Muscle layer of duodenum (tissue), 2 donors: Measurements from ENCODE around the gene ZNF438.

Experiments used
- H3K27ac ChIP-seq: one replicate; pipeline ENCODE4 v1.7.0; 2013; ENCODE audit warnings: mild to moderate bottlenecking, low read length
- H3K27me3 ChIP-seq: one replicate; pipeline ENCODE4 v1.7.0; 2013; ENCODE audit warnings: low read depth, mild to moderate bottlenecking, control low read depth, low read length
- H3K36me3 ChIP-seq, 2 donors: one replicate each; pipeline ENCODE4 v1.7.0; 2013; ENCODE audit warnings: low read length in 2 of 2, control low read depth in 1 of 2, mild to moderate bottlenecking in 1 of 2; ENCODE audit not compliant: insufficient read depth in 2 of 2, control insufficient read depth in 1 of 2
- H3K4me1 ChIP-seq, 2 donors: one replicate each; pipeline ENCODE4 v1.7.0; 2013; ENCODE audit warnings: low read length in 2 of 2, mild to moderate bottlenecking in 2 of 2, control low read depth in 1 of 2, moderate library complexity in 1 of 2; ENCODE audit not compliant: insufficient read depth in 2 of 2, control insufficient read depth in 1 of 2
- H3K4me3 ChIP-seq, 2 donors: one replicate each; pipeline ENCODE4 v1.7.0; 2013; ENCODE audit warnings: low read length in 2 of 2, low read depth in 1 of 2, mild to moderate bottlenecking in 1 of 2
- H3K9me3 ChIP-seq, 2 donors: one replicate each; pipeline ENCODE4 v1.7.0; 2013; ENCODE audit warnings: low read length in 2 of 2, control low read depth in 1 of 2, mild to moderate bottlenecking in 1 of 2; ENCODE audit not compliant: control insufficient read depth in 1 of 2
- donor health status: healthy.

The ZNF438 gene

GRCh38 chr10:30897547-30897946 lies 134.1 kb downstream of the ZNF438 start:
- Histone ChIP-seq H3K9me3 (no peaks in the 10 kb centered on the region), H3K36me3 (peaks cover 0 to 6% of the 10 kb centered on the region in 2 donors), H3K4me1 (no peaks in the 10 kb centered on the region), H3K27ac (no peak overlapping the region), H3K27me3 (no peaks in the 10 kb centered on the region), H3K4me3 (no peak overlapping the region)

GRCh38 chr10:30897048-30897447 lies 134.6 kb downstream of the ZNF438 start:
- no peak overlapping the region for H3K27ac ChIP-seq
- peaks cover 0 to 6% of the 10 kb centered on the region in 2 donors for H3K36me3 ChIP-seq
- H3K9me3 ChIP-seq, result no peaks in the 10 kb centered on the region
- H3K4me3 ChIP-seq, result no peak overlapping the region
- H3K27me3 ChIP-seq, result no peaks in the 10 kb centered on the region
- H3K4me1 ChIP-seq, result no peaks in the 10 kb centered on the region

- H3K9me3 ChIP-seq, result no peaks in the 10 kb centered on the region
- no peak overlapping the region for H3K27ac ChIP-seq
- no peaks in the 10 kb centered on the region for H3K4me1 ChIP-seq
- no peak overlapping the region for H3K4me3 ChIP-seq
- H3K36me3 ChIP-seq, result no peaks in the 10 kb centered on the region
- H3K27me3 ChIP-seq, result no peaks in the 10 kb centered on the region
These were observed 137.4 kb downstream of the ZNF438 start for GRCh38 chr10:30894221-30894620.

GRCh38 chr10:30893208-30893607 lies 138.5 kb downstream of the ZNF438 start:
- Histone ChIP-seq H3K4me1 (no peaks in the 10 kb centered on the region), H3K9me3 (no peaks in the 10 kb centered on the region), H3K27me3 (no peaks in the 10 kb centered on the region), H3K4me3 (no peak overlapping the region), H3K36me3 (no peaks in the 10 kb centered on the region), H3K27ac (no peak overlapping the region)

- Histone ChIP-seq H3K27ac (no peak overlapping the region), H3K4me1 (no peaks in the 10 kb centered on the region), H3K36me3 (no peaks in the 10 kb centered on the region), H3K4me3 (no peak overlapping the region), H3K27me3 (no peaks in the 10 kb centered on the region), H3K9me3 (no peaks in the 10 kb centered on the region)
These were observed 143.8 kb downstream of the ZNF438 start for GRCh38 chr10:30887839-30888238.

- no peak overlapping the region for H3K4me3 ChIP-seq
- H3K9me3 ChIP-seq, result no peaks in the 10 kb centered on the region
- H3K27me3 ChIP-seq, result no peaks in the 10 kb centered on the region
These were observed 146.2 kb downstream of the ZNF438 start for GRCh38 chr10:30885423-30885822.

GRCh38 chr10:30883751-30884150 lies 147.9 kb downstream of the ZNF438 start:
- Histone ChIP-seq H3K4me1 (no peaks in the 10 kb centered on the region), H3K27ac (no peak overlapping the region), H3K27me3 (no peaks in the 10 kb centered on the region), H3K9me3 (no peaks in the 10 kb centered on the region), H3K36me3 (no peaks in the 10 kb centered on the region), H3K4me3 (no peak overlapping the region)

More at GRCh38 chr10:30885423-30885822, 146.2 kb downstream of the ZNF438 start:
- no peaks in the 10 kb centered on the region for H3K4me1 ChIP-seq
- no peaks in the 10 kb centered on the region for H3K36me3 ChIP-seq
- H3K27ac ChIP-seq, result no peak overlapping the region

- Histone ChIP-seq H3K9me3 (no peaks in the 10 kb centered on the region), H3K27ac (no peak overlapping the region), H3K27me3 (no peaks in the 10 kb centered on the region), H3K36me3 (no peaks in the 10 kb centered on the region), H3K4me3 (no peak overlapping the region), H3K4me1 (no peaks in the 10 kb centered on the region)
These were observed 148.5 kb downstream of the ZNF438 start for GRCh38 chr10:30883116-30883515.

GRCh38 chr10:30882281-30882680 lies 149.4 kb downstream of the ZNF438 start:
- Histone ChIP-seq H3K36me3 (no peaks in the 10 kb centered on the region), H3K9me3 (no peaks in the 10 kb centered on the region), H3K27ac (no peak overlapping the region), H3K4me3 (no peak overlapping the region), H3K4me1 (no peaks in the 10 kb centered on the region), H3K27me3 (no peaks in the 10 kb centered on the region)

GRCh38 chr10:30878920-30879319 lies 152.7 kb downstream of the ZNF438 start:
- no peaks in the 10 kb centered on the region for H3K27me3 ChIP-seq
- H3K36me3 ChIP-seq, result peaks cover 0 to 15% of the 10 kb centered on the region in 2 donors
- no peaks in the 10 kb centered on the region for H3K9me3 ChIP-seq
- no peaks in the 10 kb centered on the region for H3K4me1 ChIP-seq
- H3K27ac ChIP-seq, result no peak overlapping the region
- H3K4me3 ChIP-seq, result no peak overlapping the region

- Histone ChIP-seq H3K36me3 (peaks cover 0 to 15% of the 10 kb centered on the region in 2 donors), H3K27me3 (no peaks in the 10 kb centered on the region), H3K4me1 (no peaks in the 10 kb centered on the region), H3K27ac (no peak overlapping the region), H3K9me3 (no peaks in the 10 kb centered on the region), H3K4me3 (no peak overlapping the region)
These were observed 154.6 kb downstream of the ZNF438 start for GRCh38 chr10:30877111-30877510.

GRCh38 chr10:30873411-30873810 lies 158.3 kb downstream of the ZNF438 start:
- H3K9me3 ChIP-seq, result no peaks in the 10 kb centered on the region
- H3K4me1 ChIP-seq, result no peaks in the 10 kb centered on the region
- H3K36me3 ChIP-seq, result peaks cover 0 to 15% of the 10 kb centered on the region in 2 donors
- no peak overlapping the region for H3K27ac ChIP-seq
- no peak overlapping the region for H3K4me3 ChIP-seq
- no peaks in the 10 kb centered on the region for H3K27me3 ChIP-seq
